CD14-positive monocyte (primary cell): Measurements from ENCODE around the gene KSR1. TPM values are rescaled to one million over a fixed set of nuclear protein-coding genes. Genes with fewer than 3 reads are reported as not detected.
A peak's percentile ranks its signal among the peaks of the same experiment; 100 is the strongest.

Source experiments
- DNase-seq, 3 donors: peaks; one replicate each; pipeline ENCODE4 v3.0.0-alpha.2; 2011 to 2022
- H2AFZ ChIP-seq: 2 replicates; pipeline ENCODE4 v1.6.0; 2012; ENCODE audit warnings: mild to moderate bottlenecking, low read depth, low read length, inconsistent platforms; ENCODE audit not compliant: insufficient read depth, poor library complexity, severe bottlenecking
- H3K27ac ChIP-seq, 2 donors: 1 replicate in 1 of 2; 2 replicates in 1 of 2; pipeline ENCODE4 v1.5.1; 2012 to 2013; ENCODE audit warnings: low read length in 2 of 2, control low read depth in 1 of 2, inconsistent platforms in 1 of 2, low read depth in 1 of 2, mild to moderate bottlenecking in 1 of 2
- H3K27me3 ChIP-seq, 2 donors: one replicate each; pipeline versions ENCODE4 v1.6.0 to v1.6.1; 2011 to 2013; ENCODE audit warnings: low read length in 2 of 2; ENCODE audit not compliant: control insufficient read depth in 2 of 2, insufficient read depth in 2 of 2
- H3K36me3 ChIP-seq, 2 donors: replicated peaks in 1 of 2; 1 replicate in 1 of 2; 2 replicates in 1 of 2; pipeline versions ENCODE4 v1.5.1 to v1.6.1; 2012 to 2013; ENCODE audit warnings: low read length in 2 of 2, control low read depth in 1 of 2, inconsistent platforms in 1 of 2, mild to moderate bottlenecking in 1 of 2; ENCODE audit not compliant: insufficient read depth in 2 of 2, control insufficient read depth in 1 of 2
- H3K4me1 ChIP-seq, 2 donors: 1 replicate in 1 of 2; 2 replicates in 1 of 2; pipeline versions ENCODE4 v1.5.1 to v1.6.1; 2012 to 2013; ENCODE audit warnings: low read length in 2 of 2, control low read depth in 1 of 2, inconsistent platforms in 1 of 2, mild to moderate bottlenecking in 1 of 2, moderate library complexity in 1 of 2; ENCODE audit not compliant: insufficient read depth in 2 of 2, control insufficient read depth in 1 of 2
- H3K4me2 ChIP-seq: replicated peaks from 2 replicates; pipeline ENCODE3; 2012; ENCODE audit warnings: low read length, moderate library complexity, mild to moderate bottlenecking; ENCODE audit not compliant: poor library complexity, severe bottlenecking; ENCODE audit errors: extremely low read depth
- H3K4me3 ChIP-seq, 3 experiments: fragments of 200-600 bp in 1 of 3; sonication (generic) in 1 of 3; replicated peaks in 1 of 3; 1 replicate in 2 of 3; 2 replicates in 1 of 3; pipeline ENCODE4 v1.5.1; 2011 to 2013; ENCODE audit warnings: low read length in 3 of 3, mild to moderate bottlenecking in 3 of 3, control low read depth in 2 of 3, low read depth in 2 of 3, inconsistent platforms in 1 of 3, moderate library complexity in 1 of 3
- H3K79me2 ChIP-seq: 2 replicates; pipeline ENCODE4 v1.6.0; 2012; ENCODE audit warnings: mild to moderate bottlenecking, control low read depth, inconsistent platforms, low read length, moderate library complexity; ENCODE audit not compliant: insufficient read depth
- H3K9ac ChIP-seq: 2 replicates; pipeline ENCODE4 v1.6.0; 2017; ENCODE audit warnings: low read length, mild to moderate bottlenecking; ENCODE audit not compliant: insufficient read depth, poor library complexity, severe bottlenecking
- H3K9me3 ChIP-seq, 2 donors: replicated peaks in 1 of 2; 1 replicate in 1 of 2; 2 replicates in 1 of 2; pipeline versions ENCODE4 v1.5.1 to v1.6.1; 2012 to 2013; ENCODE audit warnings: low read length in 2 of 2, control low read depth in 1 of 2; ENCODE audit not compliant: control insufficient read depth in 1 of 2, insufficient read depth in 1 of 2
- H4K20me1 ChIP-seq: 2 replicates; pipeline ENCODE4 v1.6.0; 2012; ENCODE audit warnings: mild to moderate bottlenecking, low read length, control low read depth, moderate library complexity; ENCODE audit not compliant: insufficient read depth
- H3K27ac Mint-ChIP-seq, 7 donors: one replicate each; pipeline ENCODE4 v1.8.0; 2020; ENCODE audit warnings: mild to moderate bottlenecking in 7 of 7, mixed read lengths in 7 of 7, moderate library complexity in 6 of 7, inconsistent platforms in 2 of 7
- H3K27me3 Mint-ChIP-seq, 3 donors: one replicate each; pipeline ENCODE4 v1.8.0; 2021 to 2022; ENCODE audit warnings: low read depth in 3 of 3, mild to moderate bottlenecking in 3 of 3, mixed read lengths in 3 of 3, moderate library complexity in 3 of 3, inconsistent platforms in 1 of 3
- H3K36me3 Mint-ChIP-seq, 2 donors: one replicate each; pipeline ENCODE4 v1.8.0; 2020; ENCODE audit warnings: mixed read lengths in 2 of 2, inconsistent platforms in 1 of 2, mild to moderate bottlenecking in 1 of 2
- H3K4me1 Mint-ChIP-seq: one replicate; pipeline ENCODE4 v1.8.0; 2020; ENCODE audit warnings: mild to moderate bottlenecking, mixed read lengths
- H3K4me3 Mint-ChIP-seq, 2 donors: one replicate each; pipeline ENCODE4 v1.8.0; 2020; ENCODE audit warnings: mild to moderate bottlenecking in 2 of 2, mixed read lengths in 2 of 2, moderate library complexity in 1 of 2
- H3K9me3 Mint-ChIP-seq, 7 donors: one replicate each; pipeline ENCODE4 v1.8.0; 2020 to 2022; ENCODE audit warnings: mixed read lengths in 7 of 7, mild to moderate bottlenecking in 6 of 7, moderate library complexity in 6 of 7, inconsistent platforms in 2 of 7
- WGBS: methylation state at CpG from one replicate; pipeline ENCODE4 v1.1.5; 2013; ENCODE audit warnings: missing lambda C conversion rate; ENCODE audit not compliant: insufficient coverage; 5-methylcytosine and 5-hydroxymethylcytosine counted together
- intact Hi-C, 2 donors: fragments of 100-400 bp; cut with micrococcal nuclease; formaldehyde crosslinking; loops; one replicate each; pipeline versions ENCODE4 v1.15.0 to v1.15.1; 2023
- polyA plus RNA-seq, 3 donors: library from polyadenylated mRNA; depleted of rRNA in 1 of 3; unstranded in 2 of 3; stranded (reverse) in 1 of 3; fragments of 300-500 nt in 2 of 3; fragments of >200 nt in 1 of 3; fragmentation: Illumina TruSeq in 2 of 3; gene quantifications; 1 replicate in 2 of 3; 2 replicates in 1 of 3; pipeline ENCODE4 v1.2.3, GENCODE V29; 2012 to 2021
- TF ChIP-seq, protein P1 (sequence below): fragments of 200-600 bp; IDR thresholded peaks from one replicate; pipeline ENCODE4 v1.8.0; 2022; ENCODE audit warnings: antibody characterized with exemption, mild to moderate bottlenecking

KSR1 gene
- polyA plus RNA-seq, 3 donors = 1.2 to 111 (median 4.2) TPM

DNA sequence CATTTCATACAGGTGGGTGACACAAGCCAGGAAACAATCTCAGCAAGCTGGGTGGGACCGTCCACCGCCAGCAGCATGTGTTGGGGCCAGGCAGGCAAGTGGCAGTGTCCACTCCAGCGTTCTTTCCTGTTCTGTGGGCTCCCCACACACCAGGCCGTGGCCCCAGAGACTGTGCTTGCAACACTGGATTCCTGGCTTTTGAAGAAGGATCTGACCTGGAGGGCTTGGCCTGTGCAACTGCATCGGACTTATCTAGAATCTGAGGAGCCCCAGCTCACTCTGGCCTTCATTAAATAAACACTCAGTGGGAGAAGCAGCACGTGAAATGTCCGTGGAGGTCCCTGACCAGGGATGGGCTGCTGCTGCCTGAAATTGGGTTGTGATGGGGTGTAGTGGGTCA, 3.2 kb downstream of the KSR1 start:
- peaks cover 15 to 30% of the 10 kb centered on the region in 2 donors for H3K36me3 Mint-ChIP-seq
- H3K4me1 Mint-ChIP-seq = peaks cover 64% of the 10 kb centered on the region
- H3K9me3 Mint-ChIP-seq = peaks cover 0 to 2% (median 0%) of the 10 kb centered on the region in 7 donors
- no peak overlapping the region for H3K4me2 ChIP-seq
- H3K27ac Mint-ChIP-seq = peak overlapping the region in 2 of 7 donors; percentile 5 to 74
- no peak overlapping the region for H2AFZ ChIP-seq
- no peak for DNase-seq
- no peaks in the 10 kb centered on the region for H3K9me3 ChIP-seq
- H3K36me3 ChIP-seq = peaks cover 7% of the 10 kb centered on the region in 2 donors
- WGBS = 75% methylated on average over 5 of the region's 7 CpGs
- no peak overlapping the region for H3K27ac ChIP-seq
- H3K4me3 Mint-ChIP-seq = no peak overlapping the region
- intact Hi-C loops = loop anchor here (5.0 kb wide), 2 partner anchors 33 to 73 kb away; no protein-coding TSS in a partner anchor
- TF ChIP-seq, protein P1, sequence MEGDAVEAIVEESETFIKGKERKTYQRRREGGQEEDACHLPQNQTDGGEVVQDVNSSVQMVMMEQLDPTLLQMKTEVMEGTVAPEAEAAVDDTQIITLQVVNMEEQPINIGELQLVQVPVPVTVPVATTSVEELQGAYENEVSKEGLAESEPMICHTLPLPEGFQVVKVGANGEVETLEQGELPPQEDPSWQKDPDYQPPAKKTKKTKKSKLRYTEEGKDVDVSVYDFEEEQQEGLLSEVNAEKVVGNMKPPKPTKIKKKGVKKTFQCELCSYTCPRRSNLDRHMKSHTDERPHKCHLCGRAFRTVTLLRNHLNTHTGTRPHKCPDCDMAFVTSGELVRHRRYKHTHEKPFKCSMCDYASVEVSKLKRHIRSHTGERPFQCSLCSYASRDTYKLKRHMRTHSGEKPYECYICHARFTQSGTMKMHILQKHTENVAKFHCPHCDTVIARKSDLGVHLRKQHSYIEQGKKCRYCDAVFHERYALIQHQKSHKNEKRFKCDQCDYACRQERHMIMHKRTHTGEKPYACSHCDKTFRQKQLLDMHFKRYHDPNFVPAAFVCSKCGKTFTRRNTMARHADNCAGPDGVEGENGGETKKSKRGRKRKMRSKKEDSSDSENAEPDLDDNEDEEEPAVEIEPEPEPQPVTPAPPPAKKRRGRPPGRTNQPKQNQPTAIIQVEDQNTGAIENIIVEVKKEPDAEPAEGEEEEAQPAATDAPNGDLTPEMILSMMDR = no peak
- peaks cover 19 to 23% of the 10 kb centered on the region in 2 donors for H3K4me1 ChIP-seq
- H4K20me1 ChIP-seq = peaks cover 73% of the 10 kb centered on the region
- no peak overlapping the region for H3K9ac ChIP-seq
- H3K27me3 ChIP-seq = no peaks in the 10 kb centered on the region
- H3K27me3 Mint-ChIP-seq = peaks cover 2 to 8% (median 5%) of the 10 kb centered on the region in 3 donors
- H3K79me2 ChIP-seq = peaks cover 80% of the 10 kb centered on the region
- no peak overlapping the region for H3K4me3 ChIP-seq

DNA sequence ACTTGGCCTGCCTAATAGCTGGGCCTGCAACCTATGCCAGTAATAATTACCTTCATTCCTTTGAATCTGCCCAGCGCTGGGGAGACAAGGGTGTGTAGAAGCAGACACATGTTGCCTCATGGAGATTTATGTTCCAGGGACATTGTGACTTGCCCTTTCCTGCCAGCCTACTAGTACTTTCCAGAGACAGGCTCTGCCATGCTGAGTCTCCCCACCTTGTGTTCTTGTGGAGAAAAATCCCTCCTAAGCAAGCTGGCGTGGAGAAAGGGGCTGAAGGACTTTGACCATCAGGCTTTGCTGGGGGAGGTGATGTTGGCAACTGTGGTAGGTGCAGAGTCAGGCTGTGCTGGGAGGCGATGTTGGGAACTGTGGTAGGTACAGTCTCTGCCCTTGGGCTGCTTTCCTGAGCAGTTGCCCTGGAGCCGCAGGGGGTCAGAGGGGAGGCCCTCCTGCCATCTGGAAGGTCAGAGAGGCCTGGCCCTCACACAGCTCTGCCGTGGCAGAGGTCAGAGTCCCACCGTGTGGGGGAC, 4.0 kb downstream of the KSR1 start:
- Mint-ChIP-seq H3K4me1 (peaks cover 68% of the 10 kb centered on the region), H3K4me3 (no peak overlapping the region), H3K9me3 (peaks cover 0 to 2% (median 0%) of the 10 kb centered on the region in 7 donors), H3K27me3 (peaks cover 0 to 4% (median 3%) of the 10 kb centered on the region in 3 donors), H3K27ac (peak overlapping the region in 1 of 7 donors; percentile 8), H3K36me3 (peaks cover 15 to 31% of the 10 kb centered on the region in 2 donors)
- DNase-seq = no peak
- TF ChIP-seq, protein P1 = no peak
- Histone ChIP-seq H2AFZ (no peak overlapping the region), H3K79me2 (peaks cover 88% of the 10 kb centered on the region), H3K27ac (no peak overlapping the region), H3K4me1 (peaks cover 19 to 23% of the 10 kb centered on the region in 2 donors), H3K36me3 (peaks cover 7% of the 10 kb centered on the region in 2 donors), H3K4me2 (no peak overlapping the region), H3K27me3 (no peaks in the 10 kb centered on the region), H4K20me1 (peaks cover 80% of the 10 kb centered on the region), H3K9ac (no peak overlapping the region), H3K9me3 (no peaks in the 10 kb centered on the region), H3K4me3 (no peak overlapping the region)
- intact Hi-C loops = no loop called here
- WGBS = 96% methylated on average over 5 of the region's 6 CpGs
